Measurements from ENCODE around the gene NFIB. TPM values are rescaled to one million over a fixed set of nuclear protein-coding genes. Genes with fewer than 3 reads are reported as not detected.

NFIB gene
- total and polyA plus RNA-seq, 10 of the 15 experiments (the other 5 are each of a cell fraction or from before 2014, with no cell fraction given), result under 0.01 to 0.19 (median 0.05) TPM; not detected in 3

- Histone ChIP-seq H3K4me2 (ENCODE audit: control insufficient read depth, insufficient read depth) (no peak overlapping the region), H3K4me1 (ENCODE audit: control insufficient read depth, insufficient read depth, low read length) (peaks cover 8% of the 10 kb centered on the region; the same call in 1 of the 2 replicates), H3K9me3 (replicated peaks; ENCODE audit: control insufficient read depth, insufficient read depth, low read length) (no peaks in the 10 kb centered on the region), H3K27me3 (replicated peaks in 1 of 2; ENCODE audit: control insufficient read depth in 2 of 2, insufficient read depth in 2 of 2, low read length in 1 of 2) (peaks cover 2 to 10% of the 10 kb centered on the region in 2 experiments), H3K9ac (ENCODE audit: control insufficient read depth, insufficient read depth, low read length) (no peak overlapping the region), H3K36me3 (ENCODE audit: control insufficient read depth in 2 of 2, insufficient read depth in 2 of 2, low read length in 1 of 2) (no peaks in the 10 kb centered on the region), H3K79me2 (ENCODE audit: control insufficient read depth, insufficient read depth, low read length) (no peaks in the 10 kb centered on the region), H3K4me3 (no peak overlapping the region), H3K27ac (ENCODE audit: control insufficient read depth, insufficient read depth) (no peak overlapping the region), H4K20me1 (ENCODE audit: control insufficient read depth, insufficient read depth) (no peaks in the 10 kb centered on the region), H2AFZ (ENCODE audit: control insufficient read depth, low read depth, low read length) (no peak overlapping the region)
- DNase-seq (ENCODE audit: low read depth, low spot score) (no peak), FAIRE-seq (no peak), ATAC-seq (no peak)
- ChIA-PET POLR2A (interaction anchor here (0.6 kb wide), 1 partner anchor 408 kb away, joined by 3 read pairs; no protein-coding TSS in a partner anchor), RAD21 (ENCODE audit: unreplicated experiment) (interaction anchor here (0.7 kb wide), 1 partner anchor 29 kb away, joined by 4 read pairs; no protein-coding TSS in a partner anchor), CTCF (interaction anchor here (0.5 to 1.3 kb wide), 3 partner anchors 34 to 447 kb away, joined by 3 to 4 read pairs (median 3); no protein-coding TSS in a partner anchor), SMC1A (ENCODE audit: uncharacterized antibody, unreplicated experiment) (interaction anchor here (0.8 to 1.0 kb wide), 3 partner anchors 8 to 35 kb away, joined by 3 read pairs; no protein-coding TSS in a partner anchor)
- no TSS peak for BruUV-seq (replicated peaks)
- in situ Hi-C loops (cut with MboI), result no loop called here
- 71% methylated on average over 2 of the region's 2 CpGs for WGBS (ENCODE audit: insufficient coverage, insufficient replicate concordance, low lambda C conversion rate, missing lambda C conversion rate)
- intact Hi-C loops (cut with micrococcal nuclease; ENCODE audit: unreplicated experiment), result loop anchor here (5.0 to 10.0 kb wide), 2 partner anchors 266 to 374 kb away; partner anchors contain the start of gene ZDHHC21
- TF ChIP-seq BHLHE40 (IDR thresholded peaks at IDR 0.05; ENCODE audit: borderline replicate concordance in 1 of 2, low read depth in 2 of 2, low read length in 1 of 2) (no peak), IKZF1 (conservative IDR thresholded peaks at IDR 0.05) (no peak), RELA (IDR thresholded peaks at IDR 0.05; ENCODE audit: borderline replicate concordance, partially characterized antibody) (no peak), ZNF592 (IDR thresholded peaks at IDR 0.05) (no peak), CHD1 (IDR thresholded peaks at IDR 0.05; ENCODE audit: low read depth, low read length) (no peak), KLF5 (IDR thresholded peaks at IDR 0.05; ENCODE audit: partially characterized antibody) (no peak), EGR1 (IDR thresholded peaks at IDR 0.05; ENCODE audit: borderline replicate concordance in 1 of 2, low read depth in 2 of 2, low read length in 2 of 2) (no peak), BRCA1 (IDR thresholded peaks at IDR 0.05; ENCODE audit: low read depth, low read length) (no peak), MTA3 (IDR thresholded peaks at IDR 0.05; ENCODE audit: borderline replicate concordance, low read length) (no peak), YY1 (IDR thresholded peaks at IDR 0.05; ENCODE audit: low read depth, low read length) (no peak), PAX8 (IDR thresholded peaks at IDR 0.05) (no peak), TCF7 (IDR thresholded peaks at IDR 0.05; ENCODE audit: borderline replicate concordance) (no peak), MLLT1 (IDR thresholded peaks at IDR 0.05) (no peak), KDM1A (IDR thresholded peaks at IDR 0.05; ENCODE audit: borderline replicate concordance) (no peak), ELK1 (IDR thresholded peaks at IDR 0.05; ENCODE audit: low read depth, low read length) (no peak), ATF7 (IDR thresholded peaks at IDR 0.05; ENCODE audit: low read depth) (no peak), SREBF1 (IDR thresholded peaks at IDR 0.05; ENCODE audit: low read length) (no peak), CBFB (IDR thresholded peaks at IDR 0.05; ENCODE audit: low read depth) (no peak), IKZF2 (IDR thresholded peaks at IDR 0.05) (no peak), NR2C1 (IDR thresholded peaks at IDR 0.05) (no peak)
Observed at GRCh38 chr9:14318361-14318760, 4.4 kb upstream of the NFIB start.

Measured in GM12878 (cell line).